NCI-H510A treated with DMSO at 0.1 percent for 48 hours (cell line): ENCODE results near the gene EFEMP2.

Experiments used
- DNase-seq: peaks from one replicate; lab custom pipeline; 2025; lab: John Stamatoyannopoulos, UW

The EFEMP2 gene

GRCh38 chr11:65872586-65873317, at the start of gene EFEMP2:
Gene EFEMP2, minus strand, starts transcription at chr11:65872800. Its CDS starts 446 bp downstream, at chr11:65872354.
- DNase-seq = no peak

- no peak for DNase-seq
These were observed 49.3 kb upstream of the EFEMP2 start for GRCh38 chr11:65921876-65922275.

GRCh38 chr11:65921033-65921555, 48.5 kb upstream of the EFEMP2 start:
- no peak for DNase-seq

GRCh38 chr11:65920372-65920802, 47.8 kb upstream of the EFEMP2 start:
- no peak for DNase-seq

GRCh38 chr11:65919573-65920371, 47.2 kb upstream of the EFEMP2 start:
- DNase-seq = peak; percentile 29

- DNase-seq = peak; percentile 95
These were observed 46.6 kb upstream of the EFEMP2 start, which contains the start of gene DRAP1 for GRCh38 chr11:65919141-65919572. Gene DRAP1, plus strand, starts transcription at chr11:65919426. Its CDS starts 76 bp downstream, at chr11:65919502.

- peak; percentile 42 for DNase-seq
These were observed 45.9 kb upstream of the EFEMP2 start, which contains the start of gene C11orf68 for GRCh38 chr11:65918211-65919140. Gene C11orf68, minus strand, starts transcription at chr11:65919062. Its CDS starts 31 bp downstream, at chr11:65919031.

GRCh38 chr11:65917434-65918210, 45.0 kb upstream of the EFEMP2 start:
- no peak for DNase-seq

- DNase-seq = no peak
These were observed 44.5 kb upstream of the EFEMP2 start for GRCh38 chr11:65917077-65917433.

GRCh38 chr11:65916391-65916790, 43.8 kb upstream of the EFEMP2 start:
- DNase-seq = no peak

GRCh38 chr11:65915821-65916251, 43.2 kb upstream of the EFEMP2 start:
- no peak for DNase-seq

GRCh38 chr11:65915101-65915820, 42.7 kb upstream of the EFEMP2 start:
- DNase-seq = no peak

- DNase-seq = no peak
These were observed 40.2 kb upstream of the EFEMP2 start for GRCh38 chr11:65912845-65913244.

GRCh38 chr11:65911682-65912568, 39.3 kb upstream of the EFEMP2 start:
- peak; percentile 48 for DNase-seq

- DNase-seq = no peak
These were observed 35.3 kb upstream of the EFEMP2 start for GRCh38 chr11:65907878-65908277.

- no peak for DNase-seq
These were observed 34.0 kb upstream of the EFEMP2 start for GRCh38 chr11:65906602-65907001.

GRCh38 chr11:65903715-65904114, 31.1 kb upstream of the EFEMP2 start:
- no peak for DNase-seq

- DNase-seq = no peak
These were observed 30.5 kb upstream of the EFEMP2 start for GRCh38 chr11:65903068-65903481.

- no peak for DNase-seq
These were observed 28.2 kb upstream of the EFEMP2 start for GRCh38 chr11:65900899-65901180.
